ENCODE results near the gene C4orf17.

DNA sequence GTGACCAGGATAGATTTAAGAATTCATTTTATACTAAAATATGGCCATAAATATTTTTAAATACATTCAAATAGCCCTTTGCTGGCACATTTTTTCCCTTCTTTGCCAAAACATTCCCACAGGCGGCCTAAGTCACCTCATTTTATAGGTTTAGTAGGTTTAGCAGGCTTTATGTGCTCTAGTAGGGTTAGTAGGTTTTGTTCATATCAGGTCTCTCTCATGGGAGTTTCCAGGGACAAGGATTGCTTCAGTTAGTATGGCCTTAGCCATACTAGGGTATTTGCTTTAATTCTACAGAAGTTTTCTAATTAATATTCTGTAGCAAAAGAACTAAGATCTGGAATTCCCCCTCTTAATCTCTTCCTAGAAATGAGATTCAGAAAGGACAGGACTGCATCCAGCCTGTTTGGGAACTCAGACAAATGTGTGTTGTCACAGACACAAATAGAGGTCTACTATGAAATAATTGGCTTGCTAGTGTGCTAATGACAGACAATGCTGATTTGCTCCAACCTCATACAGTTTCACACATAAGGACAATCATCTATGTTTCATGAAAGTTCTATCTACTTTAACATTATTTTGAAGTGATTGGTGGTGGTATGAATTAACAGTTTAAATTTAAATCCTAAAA lies 63.0 kb downstream of the C4orf17 start:
- TF ChIP-seq, protein P1, sequence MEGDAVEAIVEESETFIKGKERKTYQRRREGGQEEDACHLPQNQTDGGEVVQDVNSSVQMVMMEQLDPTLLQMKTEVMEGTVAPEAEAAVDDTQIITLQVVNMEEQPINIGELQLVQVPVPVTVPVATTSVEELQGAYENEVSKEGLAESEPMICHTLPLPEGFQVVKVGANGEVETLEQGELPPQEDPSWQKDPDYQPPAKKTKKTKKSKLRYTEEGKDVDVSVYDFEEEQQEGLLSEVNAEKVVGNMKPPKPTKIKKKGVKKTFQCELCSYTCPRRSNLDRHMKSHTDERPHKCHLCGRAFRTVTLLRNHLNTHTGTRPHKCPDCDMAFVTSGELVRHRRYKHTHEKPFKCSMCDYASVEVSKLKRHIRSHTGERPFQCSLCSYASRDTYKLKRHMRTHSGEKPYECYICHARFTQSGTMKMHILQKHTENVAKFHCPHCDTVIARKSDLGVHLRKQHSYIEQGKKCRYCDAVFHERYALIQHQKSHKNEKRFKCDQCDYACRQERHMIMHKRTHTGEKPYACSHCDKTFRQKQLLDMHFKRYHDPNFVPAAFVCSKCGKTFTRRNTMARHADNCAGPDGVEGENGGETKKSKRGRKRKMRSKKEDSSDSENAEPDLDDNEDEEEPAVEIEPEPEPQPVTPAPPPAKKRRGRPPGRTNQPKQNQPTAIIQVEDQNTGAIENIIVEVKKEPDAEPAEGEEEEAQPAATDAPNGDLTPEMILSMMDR (conservative IDR thresholded peaks at IDR 0.05; ENCODE audit: low read length), result no peak
- TF ChIP-seq EZH2phosphoT487 (IDR thresholded peaks at IDR 0.05; ENCODE audit: borderline replicate concordance), result no peak
